HCT116 (cell line): ENCODE measurements around the gene GPR89B. TPM values are rescaled to one million over a fixed set of nuclear protein-coding genes. Genes with fewer than 3 reads are reported as not detected.
"Not testable (repeated sequence)": the region's sequence is repeated elsewhere in the genome, so short reads cannot be mapped to it uniquely, and the experiment has no call there.

Experiments used
- ATAC-seq: fragments of 200-7000 bp; cut with Tn5 transposase; 2 replicates; pipeline ENCODE4 v1.9.1; 2020; ENCODE audit warnings: mild to moderate bottlenecking, moderate library complexity
- BruUV-seq: library from RNA; stranded (reverse); fragments of 400-500 nt; replicated peaks from 2 replicates; lab custom pipeline; 2021; lab: Mats Ljungman, UMichigan
- CTCF ChIA-PET: fragments of 300-600 bp; sonication (Branson Sonifier 250); formaldehyde crosslinking; loops from one replicate; lab custom pipeline; 2021; ENCODE audit warnings: antibody characterized with exemption; lab: Charles Lee
- POLR2A ChIA-PET: fragments of 300-600, 350-600 bp; sonication (Branson Sonifier 250); formaldehyde crosslinking; loops from one replicate; lab custom pipeline; 2021; ENCODE audit warnings: antibody characterized with exemption; lab: Charles Lee
- RAD21 ChIA-PET, 2 experiments: fragments of 300-600 bp; sonication (Branson Sonifier 250); formaldehyde crosslinking; loops; one replicate each; lab custom pipeline; 2023; ENCODE audit warnings: low total read pairs in 2 of 2; ENCODE audit not compliant: uncharacterized antibody in 2 of 2, unreplicated experiment in 2 of 2, low non-redundant PET in 1 of 2; lab: Charles Lee
- DNase-seq: peaks from one replicate; pipeline ENCODE4 v3.0.0-alpha.2; 2010; ENCODE audit warnings: low read depth, low spot score
- H2AFZ ChIP-seq: fragments of 200-600 bp; shearing (Covaris generic), sonication (generic); 2 replicates; pipeline ENCODE4 v1.6.1; 2017; ENCODE audit warnings: low read depth, mixed run types, mixed read lengths, antibody characterized with exemption, low read length; ENCODE audit not compliant: poor library complexity, severe bottlenecking
- H3K27ac ChIP-seq: 2 replicates; pipeline ENCODE4 v1.5.1; 2012; ENCODE audit warnings: low read depth, low read length
- H3K27me3 ChIP-seq: fragments of 200-600 bp; sonication (generic); 2 replicates; pipeline ENCODE4 v1.6.1; 2016; ENCODE audit warnings: mixed run types, low read length, mixed read lengths; ENCODE audit not compliant: insufficient read depth
- H3K36me3 ChIP-seq, 2 experiments: fragments of 200-500 bp in 1 of 2; fragments of 200-600 bp in 1 of 2; sonication (Bioruptor generic) in 1 of 2; sonication (generic) in 1 of 2; 2 replicates each; pipeline versions ENCODE4 v1.5.1 to v1.6.1; 2014 to 2016; ENCODE audit warnings: low read length in 2 of 2, inconsistent platforms in 1 of 2, mixed read lengths in 1 of 2, mixed run types in 1 of 2; ENCODE audit not compliant: insufficient read depth in 2 of 2, control insufficient read depth in 1 of 2
- H3K4me1 ChIP-seq, 2 experiments: fragments of 200-600 bp in 1 of 2; sonication (generic) in 1 of 2; 2 replicates each; pipeline versions ENCODE4 v1.5.1 to v1.6.1; 2012 to 2017; ENCODE audit warnings: low read length in 2 of 2, inconsistent platforms in 1 of 2, mild to moderate bottlenecking in 1 of 2, mixed read lengths in 1 of 2, mixed run types in 1 of 2, moderate library complexity in 1 of 2; ENCODE audit not compliant: insufficient read depth in 2 of 2, control insufficient read depth in 1 of 2
- H3K4me2 ChIP-seq: fragments of 200-600 bp; sonication (generic); 2 replicates; pipeline ENCODE4 v1.6.1; 2017; ENCODE audit warnings: mixed run types, low read length, mixed read lengths
- H3K4me3 ChIP-seq, 2 experiments: fragments of 200-600 bp in 1 of 2; sonication (generic) in 1 of 2; replicated peaks in 1 of 2; 2 replicates each; pipeline ENCODE4 v1.5.1; 2011 to 2016; ENCODE audit warnings: low read length in 2 of 2, control low read depth in 1 of 2, low read depth in 1 of 2, mild to moderate bottlenecking in 1 of 2, mixed read lengths in 1 of 2, mixed run types in 1 of 2
- H3K79me2 ChIP-seq: fragments of 200-600 bp; sonication (generic); 2 replicates; pipeline ENCODE4 v1.6.1; 2017; ENCODE audit warnings: mild to moderate bottlenecking, mixed run types, low read length, moderate library complexity, mixed read lengths; ENCODE audit not compliant: insufficient read depth
- H3K9ac ChIP-seq: fragments of 200-600 bp; sonication (generic); 2 replicates; pipeline ENCODE4 v1.6.1; 2016; ENCODE audit warnings: low read length, mixed read lengths
- H3K9me2 ChIP-seq: fragments of 200-600 bp; sonication (generic), shearing (Covaris generic); 2 replicates; pipeline ENCODE4 v1.6.1; 2017; ENCODE audit warnings: mixed run types, mild to moderate bottlenecking, moderate library complexity; ENCODE audit not compliant: insufficient read depth
- H3K9me3 ChIP-seq, 2 experiments: fragments of 200-500 bp in 1 of 2; fragments of 200-600 bp in 1 of 2; sonication (Bioruptor generic) in 1 of 2; sonication (generic) in 1 of 2; 2 replicates each; pipeline ENCODE4 v1.6.1; 2014 to 2017; ENCODE audit warnings: low read length in 2 of 2, mixed read lengths in 2 of 2, inconsistent platforms in 1 of 2, low read depth in 1 of 2, mild to moderate bottlenecking in 1 of 2, mixed run types in 1 of 2, moderate library complexity in 1 of 2; ENCODE audit not compliant: control insufficient read depth in 1 of 2, insufficient read depth in 1 of 2
- H4K20me1 ChIP-seq: fragments of 200-600 bp; sonication (generic), shearing (Covaris generic); 2 replicates; pipeline ENCODE4 v1.6.1; 2017; ENCODE audit warnings: mixed run types, mild to moderate bottlenecking, moderate library complexity; ENCODE audit not compliant: insufficient read depth
- intact Hi-C: fragments of 100-400 bp; cut with micrococcal nuclease; formaldehyde crosslinking; loops from 2 replicates; pipeline ENCODE4 v1.10.0; 2022
- total RNA-seq: library from RNA; stranded (reverse); gene quantifications from one replicate; pipeline ENCODE4 v1.2.1, GENCODE V29; 2021; ENCODE audit not compliant: unreplicated experiment

Gene GPR89B
- total RNA-seq, 1 experiment from 2014 or later, result 11.0 TPM

DNA sequence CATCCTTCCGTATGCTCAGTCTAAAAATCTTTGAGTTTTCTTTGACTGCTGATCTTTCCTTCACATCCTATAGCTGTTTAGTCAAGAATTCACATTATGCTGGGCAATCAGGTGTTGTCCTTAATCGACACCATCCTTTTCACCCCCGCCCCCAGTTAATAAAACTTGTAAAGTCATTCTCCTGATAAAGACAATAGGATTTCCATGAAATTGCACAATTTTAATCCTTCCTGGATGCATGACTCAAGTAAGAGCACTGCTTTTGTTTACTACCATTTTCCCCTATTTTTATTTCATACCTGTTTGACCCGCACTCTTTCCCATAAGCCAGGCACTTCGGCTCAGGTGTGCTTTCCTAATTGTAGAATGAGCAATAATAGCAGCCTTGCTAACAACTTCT lies 96.7 kb downstream of the GPR89B start:
- H3K4me3 ChIP-seq, H3K4me1 ChIP-seq, H2AFZ ChIP-seq, H4K20me1 ChIP-seq, POLR2A ChIA-PET, H3K36me3 ChIP-seq, DNase-seq, H3K9me2 ChIP-seq, H3K27ac ChIP-seq, H3K79me2 ChIP-seq, H3K9ac ChIP-seq, RAD21 ChIA-PET, BruUV-seq, ATAC-seq, H3K27me3 ChIP-seq, CTCF ChIA-PET, intact Hi-C loops, H3K9me3 ChIP-seq, H3K4me2 ChIP-seq: not testable (repeated sequence)

DNA sequence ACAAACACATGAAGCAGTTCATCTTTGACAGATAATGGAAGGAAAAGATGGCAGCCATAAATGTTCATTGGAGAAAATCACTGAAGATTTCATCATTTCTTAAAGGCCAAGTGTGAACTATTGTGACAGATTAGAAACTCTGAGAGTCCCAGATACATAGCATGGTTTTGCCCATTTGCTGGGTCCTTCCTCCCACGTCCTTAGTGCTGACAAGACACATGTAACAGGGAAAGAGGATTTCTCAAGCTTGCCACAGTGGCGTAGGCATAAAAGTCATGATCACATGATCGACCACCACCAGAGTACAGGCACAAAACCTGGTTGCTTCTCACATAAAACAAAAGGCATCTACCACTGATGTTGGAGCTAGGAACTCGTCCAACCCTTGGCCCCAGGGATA lies 98.8 kb downstream of the GPR89B start:
- BruUV-seq, intact Hi-C loops, ATAC-seq, H3K4me2 ChIP-seq, H3K9me2 ChIP-seq, CTCF ChIA-PET, H3K9ac ChIP-seq, H3K79me2 ChIP-seq, H3K4me3 ChIP-seq, H2AFZ ChIP-seq, POLR2A ChIA-PET, H3K9me3 ChIP-seq, H3K27ac ChIP-seq, H3K4me1 ChIP-seq, H3K27me3 ChIP-seq, H4K20me1 ChIP-seq, DNase-seq, RAD21 ChIA-PET, H3K36me3 ChIP-seq: not testable (repeated sequence)

DNA sequence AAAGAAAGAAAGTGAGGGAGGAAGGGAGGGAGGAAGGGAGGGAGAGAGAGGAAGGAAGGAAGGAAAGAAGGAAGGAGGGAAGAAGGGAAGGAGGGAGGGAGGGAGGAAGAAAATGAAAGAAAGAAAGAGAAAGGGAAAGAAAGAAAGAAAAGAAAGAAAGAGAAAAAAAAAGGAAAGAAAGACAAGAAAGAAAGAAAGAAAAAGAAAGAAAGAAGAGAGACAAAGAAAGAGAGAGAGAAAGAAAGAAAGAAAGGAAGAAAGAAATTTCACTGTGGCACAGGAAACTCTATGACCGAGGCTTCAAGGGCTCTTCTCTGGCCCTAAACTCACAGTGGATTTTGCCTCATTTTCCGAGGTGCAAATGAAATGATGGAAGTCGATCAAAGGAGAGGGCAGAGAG lies 104.0 kb downstream of the GPR89B start:
- CTCF ChIA-PET, H3K36me3 ChIP-seq, H3K27ac ChIP-seq, H3K4me3 ChIP-seq, H3K27me3 ChIP-seq, H3K9me2 ChIP-seq, BruUV-seq, RAD21 ChIA-PET, H3K4me1 ChIP-seq, intact Hi-C loops, H3K4me2 ChIP-seq, H2AFZ ChIP-seq, ATAC-seq, H3K9ac ChIP-seq, H3K9me3 ChIP-seq, H3K79me2 ChIP-seq, POLR2A ChIA-PET, H4K20me1 ChIP-seq, DNase-seq: not testable (repeated sequence)

DNA sequence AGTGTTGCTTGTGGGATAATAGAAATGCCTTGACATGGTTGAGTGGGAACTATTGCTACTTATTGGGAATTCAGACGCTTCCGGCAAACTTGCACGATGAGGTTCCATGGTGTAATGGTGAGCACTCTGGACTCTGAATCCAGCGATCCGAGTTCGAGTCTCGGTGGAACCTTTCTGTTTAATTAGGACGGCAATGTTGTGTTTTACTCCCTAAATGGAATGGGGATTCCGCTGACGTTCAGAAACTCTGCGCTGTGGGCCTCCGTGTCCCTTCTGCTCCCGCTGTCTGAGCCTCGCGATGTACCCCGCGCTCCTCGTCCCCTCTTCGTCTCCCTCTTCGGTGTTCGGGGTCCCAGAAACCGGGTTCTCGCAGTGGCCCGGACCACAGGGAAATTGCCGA lies 104.5 kb downstream of the GPR89B start:
- H3K9ac ChIP-seq, H4K20me1 ChIP-seq, H2AFZ ChIP-seq, H3K4me3 ChIP-seq, H3K27ac ChIP-seq, BruUV-seq, H3K9me3 ChIP-seq, H3K79me2 ChIP-seq, intact Hi-C loops, CTCF ChIA-PET, H3K4me2 ChIP-seq, RAD21 ChIA-PET, H3K36me3 ChIP-seq, DNase-seq, H3K9me2 ChIP-seq, H3K4me1 ChIP-seq, H3K27me3 ChIP-seq, POLR2A ChIA-PET: not testable (repeated sequence)
- ATAC-seq, result peak; percentile 58

DNA sequence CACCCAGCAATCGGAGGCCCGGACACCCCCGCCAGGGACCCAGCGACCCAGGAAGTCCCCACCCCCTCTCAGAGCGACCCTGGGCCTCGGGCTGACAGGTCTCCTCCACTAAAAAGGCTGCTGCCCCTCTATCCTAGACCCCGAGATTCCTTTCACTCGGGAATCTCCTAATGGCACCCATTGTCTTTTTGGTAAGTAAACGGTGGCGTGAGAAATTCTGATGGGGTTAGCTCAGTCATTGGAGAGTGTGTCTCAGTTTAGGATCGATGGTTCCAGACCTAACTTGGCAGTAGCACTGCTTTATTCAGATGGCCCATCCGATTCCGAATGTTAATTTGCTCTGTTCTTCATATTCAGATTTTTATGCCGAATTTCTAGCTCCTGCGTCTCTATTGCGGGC lies 104.9 kb downstream of the GPR89B start:
- H3K27ac ChIP-seq, H3K4me1 ChIP-seq, H3K4me3 ChIP-seq, H4K20me1 ChIP-seq, H3K27me3 ChIP-seq, H3K4me2 ChIP-seq, H3K36me3 ChIP-seq, H3K9ac ChIP-seq, RAD21 ChIA-PET, H3K9me2 ChIP-seq, DNase-seq, BruUV-seq, POLR2A ChIA-PET, intact Hi-C loops, ATAC-seq, H3K79me2 ChIP-seq, CTCF ChIA-PET, H2AFZ ChIP-seq, H3K9me3 ChIP-seq: not testable (repeated sequence)
